Left ventricle myocardium superior (tissue), 1 donor: Measurements from ENCODE around the gene LY9. TPM values are rescaled to one million over a fixed set of nuclear protein-coding genes. Genes with fewer than 3 reads are reported as not detected.

Experiments
- ATAC-seq: fragments of 200-7000 bp; cut with Tn5 transposase; one replicate; pipeline ENCODE4 v1.9.1; 2020; ENCODE audit warnings: mild to moderate bottlenecking, moderate library complexity
- DNase-seq: peaks from one replicate; pipeline ENCODE4 v3.0.0-alpha.2; 2020
- intact Hi-C: fragments of 100-400 bp; cut with micrococcal nuclease; formaldehyde crosslinking; loops from one replicate; pipeline ENCODE4 v1.11.0; 2022
- total RNA-seq: library from RNA; stranded (reverse); fragmentation: NEBNext Ultra II Directional; extraction: Animal tissue kit (Norgen Biotek cat#: 25700); gene quantifications from one replicate; pipeline ENCODE4 v1.2.1, GENCODE V29; 2021
- donor health status: DM: no; HTN: yes; CAD: no; lungs with severe emphysema.

Gene LY9
- total RNA-seq, 1 donor from 2014 or later = not detected

DNA sequence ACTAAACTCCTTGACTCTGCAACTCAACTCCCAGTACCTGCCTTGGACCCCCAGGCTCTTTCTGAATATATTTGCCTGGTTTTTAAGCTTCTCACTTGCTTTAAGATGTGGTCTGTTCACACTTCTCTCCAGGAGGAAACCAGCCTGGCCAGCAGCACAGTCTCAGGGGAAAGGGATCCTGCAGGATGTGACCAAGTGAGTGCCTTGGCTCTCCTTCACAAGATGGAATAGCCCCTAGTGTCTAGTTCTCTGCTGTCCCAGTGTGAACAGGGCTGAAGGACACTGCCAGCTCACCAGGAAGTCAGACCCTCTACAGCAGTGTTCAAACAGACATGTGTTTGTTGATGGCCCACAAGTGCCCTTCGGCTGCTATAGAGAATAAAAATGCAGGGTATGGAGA is 33.8 kb downstream of the LY9 start:
- ATAC-seq = no peak
- no peak for DNase-seq
- intact Hi-C loops = loop anchor here (10.0 kb wide), 1 partner anchor 125 kb away; the partner anchor contains the start of gene ITLN2

DNA sequence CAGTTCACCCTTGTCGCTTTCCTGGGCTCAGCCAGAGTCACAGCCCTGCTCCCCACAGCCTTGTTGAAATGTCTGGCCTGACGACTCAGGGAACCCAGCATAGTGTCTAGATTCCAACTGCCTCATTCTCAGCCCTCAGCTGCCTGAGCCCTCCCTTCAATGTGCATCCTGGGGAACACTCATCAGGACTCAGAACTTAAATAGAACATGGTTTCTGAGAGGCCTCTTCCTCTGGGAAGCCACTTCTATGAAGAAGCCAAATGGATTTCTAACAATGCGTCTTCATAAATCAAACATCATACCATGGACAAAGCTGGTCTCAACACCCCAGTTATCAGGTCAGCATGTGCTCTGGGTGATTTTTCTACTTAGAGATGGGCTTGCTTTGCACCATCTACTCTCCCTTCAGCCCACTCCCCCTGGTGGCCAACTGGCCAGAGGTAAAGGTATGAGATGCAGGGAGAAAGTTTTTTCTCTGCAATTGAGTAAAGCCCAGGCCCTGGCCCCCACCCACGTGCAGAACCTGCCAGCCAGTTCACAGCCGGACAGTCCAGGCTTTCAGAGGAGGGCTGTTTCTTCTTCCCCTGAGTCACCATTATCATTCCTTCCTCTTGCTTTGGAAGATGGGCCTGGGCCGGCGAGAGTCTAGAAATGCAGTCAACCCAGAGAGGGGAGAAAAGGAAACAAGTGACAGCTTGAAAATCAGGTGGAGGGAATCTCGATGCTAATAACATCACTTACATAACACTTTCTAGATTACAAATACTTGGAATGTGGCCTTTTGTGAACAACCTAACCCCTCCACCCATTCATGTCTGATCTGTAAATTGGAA is 34.6 kb downstream of the LY9 start:
- ATAC-seq (peak; percentile 33), DNase-seq (peak; percentile 67)
- intact Hi-C loops = loop anchor here (10.0 kb wide), 1 partner anchor 124 kb away; the partner anchor contains the start of gene ITLN2

DNA sequence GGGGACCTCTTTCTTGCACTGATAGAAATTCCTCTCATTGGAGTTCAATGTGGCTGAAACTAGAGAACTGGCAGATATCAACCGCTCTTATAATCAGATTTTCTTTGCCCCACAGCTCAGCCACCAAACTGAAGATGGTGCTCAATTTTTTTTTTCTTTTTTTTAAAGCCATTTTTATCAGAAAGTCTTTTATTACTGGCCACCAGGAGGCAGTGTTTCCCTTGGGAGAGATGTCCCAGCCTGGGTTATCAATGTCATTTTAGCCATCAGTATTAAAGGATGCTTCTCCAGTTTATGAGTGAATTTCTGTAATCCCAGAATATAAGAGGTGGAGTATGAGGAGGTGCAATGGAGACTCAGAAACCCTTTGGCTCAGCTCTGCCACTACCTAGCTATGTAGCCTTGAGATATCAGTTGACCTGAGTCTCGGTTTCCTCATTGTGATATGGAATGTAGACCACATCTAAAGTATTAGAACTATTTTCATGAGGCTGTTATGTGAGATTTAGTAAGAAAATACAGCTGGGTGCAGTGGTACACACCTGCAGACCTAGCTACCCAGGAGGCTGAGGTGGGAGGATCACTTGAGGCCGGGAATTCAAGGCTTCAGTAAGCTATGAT is 39.1 kb downstream of the LY9 start:
- ATAC-seq (no peak), DNase-seq (no peak)
- intact Hi-C loops = loop anchor here (10.0 kb wide), 1 partner anchor 120 kb away; the partner anchor contains the start of gene ITLN2

DNA sequence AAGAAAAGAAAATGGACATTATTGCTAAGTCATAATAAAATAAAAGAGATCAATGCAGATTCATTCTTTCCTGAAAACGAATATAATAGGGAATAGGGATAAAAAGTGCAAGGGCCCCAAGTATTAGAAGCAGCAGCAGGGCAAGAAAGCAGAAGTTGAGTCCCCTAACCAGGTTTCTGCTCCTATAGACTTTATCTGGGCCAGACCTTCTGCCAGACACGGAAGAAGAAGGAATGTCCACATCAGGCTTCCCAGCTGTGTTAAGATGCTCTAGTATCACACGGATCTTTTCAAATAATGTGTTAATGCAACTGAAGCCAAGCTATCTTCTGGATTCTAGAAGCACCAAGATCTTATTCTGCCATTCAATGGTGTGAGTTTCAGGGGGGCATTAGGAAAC is 39.8 kb downstream of the LY9 start:
- intact Hi-C loops = loop anchor here (10.0 kb wide), 1 partner anchor 119 kb away; the partner anchor contains the start of gene ITLN2
- no peak for ATAC-seq
- no peak for DNase-seq

DNA sequence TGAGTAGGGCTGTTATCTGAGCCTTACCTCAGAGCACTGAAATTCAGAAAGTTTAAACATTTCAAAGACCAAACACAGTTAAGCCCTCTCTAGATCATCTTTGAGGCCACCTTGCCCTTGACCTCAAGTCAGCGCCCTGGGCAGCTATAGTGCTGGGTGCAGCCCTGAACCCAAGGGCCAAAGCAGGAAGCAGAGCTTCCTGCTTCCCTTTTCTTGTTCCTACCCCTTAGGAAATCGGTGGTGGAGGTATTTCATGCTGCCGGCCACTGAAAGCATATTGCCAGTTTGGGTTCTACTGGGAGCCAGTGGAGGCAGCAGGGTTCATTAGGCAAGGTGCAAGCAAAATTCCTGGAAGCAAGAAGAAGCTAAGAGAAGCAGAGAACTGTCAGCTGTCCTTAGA is 40.6 kb downstream of the LY9 start:
- intact Hi-C loops = loop anchor here (10.0 kb wide), 1 partner anchor 118 kb away; the partner anchor contains the start of gene ITLN2
- DNase-seq = no peak
- no peak for ATAC-seq

DNA sequence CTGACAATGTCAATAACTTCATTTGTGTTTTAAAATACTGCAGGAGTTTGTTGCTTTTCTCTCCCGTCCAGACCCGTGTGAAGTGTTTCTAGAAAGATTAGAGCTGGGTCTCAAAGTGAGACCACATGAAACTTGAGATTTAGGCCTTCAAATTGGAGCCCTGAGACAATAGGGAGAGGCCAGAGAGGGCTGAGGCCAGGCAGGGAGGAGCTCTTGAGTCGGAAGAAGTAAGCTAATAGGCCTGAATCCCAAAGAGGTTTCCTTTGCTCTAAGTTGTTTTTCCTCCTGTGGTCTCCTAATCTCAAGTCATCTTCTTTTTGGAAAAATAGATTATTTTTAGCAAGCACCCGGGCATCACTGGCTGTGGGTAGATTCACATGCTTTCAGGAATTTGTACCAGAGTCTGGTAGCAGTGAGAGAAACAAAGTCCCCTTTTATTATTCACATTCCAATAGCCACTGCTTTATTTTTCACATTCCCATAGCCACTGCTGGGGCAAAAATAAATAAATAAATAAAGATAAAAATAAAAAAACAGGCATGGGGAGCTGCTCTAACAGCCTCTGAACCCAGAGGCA is 41.1 kb downstream of the LY9 start:
- no peak for ATAC-seq
- no peak for DNase-seq
- intact Hi-C loops = loop anchor here (10.0 kb wide), 1 partner anchor 118 kb away; the partner anchor contains the start of gene ITLN2

DNA sequence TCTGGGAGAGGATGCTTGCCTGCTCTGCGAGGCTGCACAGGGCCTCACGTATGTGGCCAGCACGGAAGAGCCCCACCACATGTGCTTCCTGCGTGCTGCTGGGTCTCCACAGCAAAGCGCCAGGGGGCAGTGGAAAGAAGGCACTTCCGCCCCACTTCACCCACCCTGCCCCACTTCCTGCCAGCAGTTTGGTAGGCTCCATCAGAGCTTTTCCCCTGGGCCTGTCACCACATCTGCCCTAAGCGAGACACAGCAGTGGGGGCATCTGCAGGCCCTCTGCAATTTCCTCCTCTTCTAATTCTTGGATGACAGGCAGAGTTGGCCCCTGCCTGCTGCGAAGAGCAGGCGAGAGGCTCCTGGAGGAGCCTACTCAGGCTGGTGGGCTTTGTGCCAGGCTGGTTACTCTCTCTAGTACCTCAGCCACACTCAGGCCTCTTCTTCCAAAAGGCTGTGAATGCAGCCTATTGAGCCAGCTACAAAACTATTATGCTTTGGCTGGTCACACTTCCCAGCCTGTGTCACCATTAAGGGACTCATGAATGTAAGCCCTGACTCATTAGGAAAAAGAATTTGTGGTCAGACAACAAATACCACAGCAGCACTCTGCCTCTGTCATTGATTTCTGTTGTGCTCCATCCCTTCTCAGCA is 41.7 kb downstream of the LY9 start:
- peak; percentile 61 for ATAC-seq

DNA sequence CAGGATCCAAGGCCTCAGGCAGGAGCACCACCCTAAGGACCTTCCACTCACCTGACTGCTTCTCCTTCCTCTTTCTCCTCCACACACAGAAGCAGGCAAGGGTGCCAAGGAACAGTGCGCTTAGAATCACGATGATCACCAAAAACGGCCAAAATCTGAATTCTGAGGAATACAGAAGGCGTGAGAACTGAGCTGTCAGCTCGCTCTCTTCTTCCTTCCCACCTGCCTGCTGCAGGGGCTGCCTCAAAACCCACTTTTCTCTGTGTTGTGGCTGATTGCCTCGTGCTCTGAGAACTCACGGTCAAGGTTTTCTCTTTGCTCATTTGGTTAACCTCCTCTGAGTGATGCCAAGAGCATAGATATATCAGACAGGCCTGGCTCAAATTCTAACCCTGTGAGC is 42.9 kb downstream of the LY9 start:
- ATAC-seq = no peak
- intact Hi-C loops = loop anchor here (10.0 kb wide), 1 partner anchor 116 kb away; the partner anchor contains the start of gene ITLN2

More for the DNA sequence above, 41.7 kb downstream of the LY9 start:
- intact Hi-C loops = loop anchor here (10.0 kb wide), 1 partner anchor 117 kb away; the partner anchor contains the start of gene ITLN2
- DNase-seq = peak; percentile 46

DNA sequence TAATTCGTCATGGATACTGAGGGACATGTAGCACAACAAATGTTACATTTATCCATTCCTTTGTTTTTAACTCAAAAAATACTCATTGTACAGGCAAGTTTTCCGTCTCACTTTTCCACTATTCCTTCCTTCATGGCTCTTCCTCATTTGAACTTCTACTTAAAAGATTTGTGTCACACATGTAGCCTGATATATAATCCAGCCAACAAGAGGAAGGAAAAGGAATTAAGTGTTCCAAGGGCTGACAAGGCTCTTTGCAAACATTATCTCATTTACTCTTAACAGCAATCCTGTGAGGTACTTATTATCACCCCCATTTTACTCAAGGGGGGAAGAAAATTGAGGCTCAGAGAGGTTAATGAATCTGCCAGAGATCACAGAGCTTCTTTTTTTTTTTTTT is 43.8 kb downstream of the LY9 start:
- intact Hi-C loops = loop anchor here (10.0 kb wide), 1 partner anchor 115 kb away; the partner anchor contains the start of gene ITLN2
- DNase-seq (no peak), ATAC-seq (no peak)

More for the DNA sequence above, 42.9 kb downstream of the LY9 start:
- DNase-seq = no peak

DNA sequence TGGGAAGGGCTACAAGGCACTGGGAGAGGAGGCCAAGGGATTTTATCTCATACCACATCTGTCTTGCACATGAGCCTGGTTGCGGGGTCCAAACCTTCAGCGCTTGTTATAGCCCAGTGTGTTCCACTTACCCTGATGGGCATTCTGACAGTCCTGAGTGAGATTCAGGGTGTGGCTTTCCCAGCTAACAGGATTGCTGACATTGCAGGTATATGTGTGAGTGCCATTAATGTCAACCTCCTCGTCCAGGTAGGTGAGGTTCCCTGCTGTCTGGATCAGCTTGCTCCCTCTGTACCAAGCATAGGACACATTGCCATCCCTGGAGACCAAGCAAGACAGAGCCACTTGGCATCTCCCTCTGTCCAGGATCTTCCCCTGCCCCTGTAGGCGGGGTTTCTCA is 45.1 kb downstream of the LY9 start:
- intact Hi-C loops = no loop called here
- DNase-seq = no peak

DNA sequence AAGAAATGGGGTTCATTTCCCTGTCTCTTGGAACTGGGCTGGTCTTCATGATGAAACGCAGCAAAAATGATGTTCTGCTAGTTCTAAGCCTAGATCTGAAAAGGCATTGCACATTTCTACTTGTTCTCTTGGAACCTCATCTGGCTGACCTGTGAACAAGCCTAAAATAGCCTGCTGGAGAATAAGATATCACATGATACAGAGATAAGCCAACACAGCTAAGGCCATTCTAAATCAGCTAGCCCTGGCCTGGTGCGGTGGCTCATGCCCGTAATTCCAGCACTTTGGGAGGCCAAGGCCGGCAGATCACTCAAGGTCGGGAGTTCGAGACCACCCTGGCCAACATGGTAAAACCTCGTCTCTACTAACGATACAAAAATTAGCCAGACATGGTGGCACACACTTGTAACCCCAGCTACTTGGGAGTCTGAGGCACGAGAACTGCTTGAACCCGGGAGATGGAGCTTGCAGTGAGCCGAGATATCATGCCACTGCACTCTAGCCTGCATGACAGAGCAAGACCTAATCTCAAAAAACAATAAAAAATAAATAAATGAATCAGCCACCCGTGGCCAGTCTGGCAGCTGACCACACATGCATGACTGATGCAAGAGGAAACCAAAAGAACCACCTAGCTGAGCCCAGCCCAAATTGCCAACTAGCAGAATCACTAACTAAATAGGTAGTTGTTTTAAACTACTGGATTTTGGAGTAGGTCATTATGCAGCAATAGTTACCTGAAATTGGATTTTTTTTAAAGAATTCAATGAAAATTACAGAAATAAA is 48.7 kb downstream of the LY9 start:
- no peak for DNase-seq
- intact Hi-C loops = no loop called here
- ATAC-seq = no peak

More for the DNA sequence above, 45.1 kb downstream of the LY9 start:
- ATAC-seq = no peak

DNA sequence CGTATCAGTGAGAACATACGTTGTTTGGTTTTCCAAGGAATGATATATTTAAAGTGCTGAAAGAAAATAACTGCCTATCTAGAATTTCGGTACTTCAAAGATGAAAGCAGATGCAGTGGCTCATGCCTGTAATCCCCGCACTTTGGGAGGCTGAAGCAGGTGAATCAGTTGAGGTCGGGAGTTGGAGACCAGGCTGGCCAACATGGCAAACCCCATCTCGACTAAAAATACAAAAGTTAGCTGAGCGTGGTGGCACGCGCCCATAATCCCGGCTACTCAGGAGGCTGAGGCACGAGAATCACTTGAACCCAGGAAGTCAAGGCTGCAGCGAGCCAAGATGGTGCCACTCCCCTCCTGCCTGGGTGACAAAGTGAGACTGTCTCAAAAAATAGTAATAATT is 50.3 kb downstream of the LY9 start:
- DNase-seq (no peak), ATAC-seq (no peak)
- intact Hi-C loops = no loop called here

DNA sequence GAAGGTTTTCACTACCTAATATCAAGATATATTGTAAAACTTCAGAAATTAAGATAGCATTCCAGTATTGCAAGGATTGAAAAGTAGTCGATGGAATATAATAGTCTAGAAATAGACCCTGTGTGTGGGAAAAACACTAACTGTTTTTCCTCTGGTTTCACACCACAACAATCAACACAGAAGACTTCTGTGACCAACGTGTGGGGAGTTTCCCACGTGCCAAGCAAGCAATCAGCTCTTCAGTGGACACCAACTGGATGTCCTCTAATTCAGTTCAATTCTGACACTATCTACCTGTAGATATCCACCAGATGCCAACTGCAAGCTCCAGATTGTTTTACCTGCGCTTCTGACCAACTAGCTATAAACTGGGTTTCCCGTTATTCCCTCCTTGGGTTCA is 54.6 kb downstream of the LY9 start:
- ATAC-seq = no peak
- intact Hi-C loops = no loop called here

DNA sequence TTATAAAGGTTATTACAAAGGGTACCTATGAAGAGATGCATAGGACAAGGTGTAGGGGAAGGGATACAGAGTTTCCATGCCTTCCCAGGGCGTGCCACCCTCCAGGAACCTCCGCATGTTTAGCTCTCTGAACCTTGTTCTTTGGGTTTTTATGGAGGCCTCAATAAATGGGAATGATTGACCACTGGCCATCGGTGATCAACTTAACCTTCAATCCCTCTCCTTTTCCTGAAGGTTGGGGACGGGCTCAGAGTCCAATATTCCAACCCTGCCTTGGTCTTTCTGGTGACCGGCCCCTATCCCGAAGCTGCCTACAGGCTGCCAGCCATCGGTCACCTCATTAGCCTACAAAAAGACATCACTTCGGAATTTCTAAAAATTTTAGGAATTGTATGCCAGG is 55.0 kb downstream of the LY9 start:
- intact Hi-C loops = no loop called here
- DNase-seq (no peak), ATAC-seq (no peak)

More for the DNA sequence above, 54.6 kb downstream of the LY9 start:
- no peak for DNase-seq

DNA sequence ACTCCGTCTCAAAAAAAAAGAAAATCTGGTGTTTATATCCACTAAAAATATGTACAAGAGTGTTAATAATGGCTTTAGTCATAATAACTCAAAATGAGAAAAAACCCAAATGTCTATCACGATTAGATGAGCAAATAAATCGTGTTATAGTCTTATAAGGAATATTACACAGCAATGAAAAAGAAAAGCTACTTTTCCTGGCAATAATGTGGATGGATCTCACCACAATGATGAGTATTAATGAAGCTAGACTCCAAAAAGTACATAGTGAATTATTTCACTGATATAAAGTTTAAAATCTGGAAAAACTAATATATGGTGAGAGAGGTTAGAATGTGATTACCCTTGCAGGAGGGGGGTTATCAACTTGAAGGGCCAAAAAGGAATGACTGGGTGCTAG is 57.0 kb downstream of the LY9 start:
- DNase-seq (no peak), ATAC-seq (no peak)
- intact Hi-C loops = no loop called here

DNA sequence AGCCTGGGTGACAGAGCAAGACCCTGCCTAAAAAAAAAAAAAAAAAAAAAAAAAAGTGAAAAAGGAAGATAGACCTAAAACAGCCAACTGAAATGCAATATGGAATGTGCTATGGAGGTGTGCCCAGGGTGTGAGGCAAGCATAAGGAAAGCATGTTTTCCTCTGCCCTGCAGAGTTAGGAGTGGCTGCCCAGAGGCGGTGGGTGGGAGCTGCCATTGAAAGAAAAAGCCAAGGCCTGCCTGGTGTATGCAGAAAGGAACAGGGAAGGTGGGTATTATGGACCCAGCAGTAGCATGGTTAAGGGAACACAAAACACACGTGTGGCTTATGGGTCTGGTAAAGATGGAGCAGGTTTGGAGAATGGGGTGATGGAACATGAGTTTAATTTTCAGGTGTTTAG is 57.8 kb downstream of the LY9 start:
- intact Hi-C loops = no loop called here
- ATAC-seq (no peak), DNase-seq (no peak)

DNA sequence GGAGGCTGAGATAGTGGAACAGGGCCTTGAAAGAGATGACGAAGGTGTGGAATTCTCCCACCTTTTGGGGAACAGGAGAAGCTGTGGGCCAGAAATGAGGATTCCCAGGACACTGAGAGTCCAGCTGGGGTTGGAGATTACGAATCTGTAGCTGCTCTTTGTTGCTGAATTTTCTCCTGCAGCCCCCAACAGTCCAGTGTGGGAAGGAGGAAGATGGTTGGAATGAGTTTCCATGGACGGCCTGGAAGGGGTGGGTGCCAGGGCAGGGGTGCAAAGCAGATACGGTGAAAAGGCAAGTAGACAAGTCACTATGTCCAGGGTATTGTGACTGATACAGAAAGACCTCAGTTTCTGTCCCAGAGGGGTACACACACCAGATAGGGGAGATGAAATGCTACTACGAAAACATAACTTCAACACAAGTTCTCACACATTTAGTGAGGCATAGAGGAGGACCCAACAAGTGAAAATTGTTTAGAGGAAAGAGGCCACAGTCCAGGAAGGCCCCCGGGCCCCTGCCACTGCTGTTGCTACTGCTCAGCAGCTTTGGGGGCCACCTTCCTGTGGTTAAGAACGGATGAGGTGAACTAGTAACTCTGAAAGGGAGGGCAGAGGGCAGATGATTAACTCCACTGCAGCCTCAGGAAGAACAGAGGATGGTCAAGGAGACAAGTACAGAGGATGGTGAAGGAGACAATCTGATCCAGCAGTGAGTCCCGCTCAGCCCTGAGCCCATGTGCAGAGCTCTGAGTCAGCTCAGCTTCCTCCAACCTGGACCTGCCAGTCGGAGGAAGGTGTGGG is 59.4 kb downstream of the LY9 start:
- intact Hi-C loops = no loop called here
- ATAC-seq (no peak), DNase-seq (no peak)

DNA sequence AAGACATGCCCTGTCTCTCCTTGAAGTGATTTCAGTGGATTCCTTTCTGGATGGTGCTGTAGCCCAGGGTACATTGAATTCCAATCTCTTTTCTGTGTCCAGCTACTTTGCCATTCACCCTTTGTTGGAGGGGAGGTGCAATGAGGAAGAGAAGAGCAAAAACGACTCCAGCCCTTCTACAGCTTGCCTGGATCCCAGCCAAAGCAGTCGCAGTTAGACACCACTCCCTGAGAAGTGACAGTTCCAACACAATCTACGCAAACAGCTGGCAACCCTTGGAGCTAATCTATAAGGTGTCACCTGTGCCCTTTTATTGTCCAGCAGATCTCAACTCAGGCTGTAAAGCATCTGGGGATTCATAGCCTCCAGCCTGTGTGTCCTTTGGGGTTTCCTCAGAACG is 62.1 kb downstream of the LY9 start:
- no peak for DNase-seq
- intact Hi-C loops = no loop called here
- ATAC-seq = no peak
